Measurements from ENCODE around the gene USP3. TPM values are rescaled to one million over a fixed set of nuclear protein-coding genes. Genes with fewer than 3 reads are reported as not detected.
"Not testable (repeated sequence)": the region's sequence is repeated elsewhere in the genome, so short reads cannot be mapped to it uniquely, and the experiment has no call there.

The USP3 gene
- total and polyA plus RNA-seq, 3 donors from 2014 or later, result 23.2 to 43.1 (median 38.5) TPM

DNA sequence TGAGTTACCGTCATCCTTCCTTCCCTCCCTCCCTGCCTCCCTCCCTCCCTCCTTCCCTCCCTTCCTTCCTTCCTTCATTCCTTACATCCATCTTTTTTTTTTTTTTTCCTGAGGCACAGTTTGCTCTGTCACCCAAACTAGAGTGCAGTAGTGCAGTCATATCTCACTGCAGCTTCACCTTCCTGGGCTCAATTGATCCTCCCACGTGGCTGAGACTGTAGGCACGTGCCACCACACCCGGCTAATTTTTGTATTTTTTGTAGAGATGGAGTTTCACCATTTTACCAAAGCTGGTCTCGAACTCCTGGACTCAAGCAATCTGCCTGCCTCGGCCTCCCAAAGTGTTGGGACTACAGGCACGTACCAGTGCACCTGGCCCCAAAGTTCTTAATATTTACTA lies 25.8 kb downstream of the USP3 start:
- intact Hi-C loops (cut with DNase I; ENCODE audit: low total_unique reads), result no loop called here
- H3K4me1 ChIP-seq, result no peaks in the 10 kb centered on the region
- no peaks in the 10 kb centered on the region for H3K27me3 ChIP-seq
- 83 to 85% methylated on average over 7 of the region's 7 CpGs for WGBS, 2 donors
- TF ChIP-seq, protein P1, sequence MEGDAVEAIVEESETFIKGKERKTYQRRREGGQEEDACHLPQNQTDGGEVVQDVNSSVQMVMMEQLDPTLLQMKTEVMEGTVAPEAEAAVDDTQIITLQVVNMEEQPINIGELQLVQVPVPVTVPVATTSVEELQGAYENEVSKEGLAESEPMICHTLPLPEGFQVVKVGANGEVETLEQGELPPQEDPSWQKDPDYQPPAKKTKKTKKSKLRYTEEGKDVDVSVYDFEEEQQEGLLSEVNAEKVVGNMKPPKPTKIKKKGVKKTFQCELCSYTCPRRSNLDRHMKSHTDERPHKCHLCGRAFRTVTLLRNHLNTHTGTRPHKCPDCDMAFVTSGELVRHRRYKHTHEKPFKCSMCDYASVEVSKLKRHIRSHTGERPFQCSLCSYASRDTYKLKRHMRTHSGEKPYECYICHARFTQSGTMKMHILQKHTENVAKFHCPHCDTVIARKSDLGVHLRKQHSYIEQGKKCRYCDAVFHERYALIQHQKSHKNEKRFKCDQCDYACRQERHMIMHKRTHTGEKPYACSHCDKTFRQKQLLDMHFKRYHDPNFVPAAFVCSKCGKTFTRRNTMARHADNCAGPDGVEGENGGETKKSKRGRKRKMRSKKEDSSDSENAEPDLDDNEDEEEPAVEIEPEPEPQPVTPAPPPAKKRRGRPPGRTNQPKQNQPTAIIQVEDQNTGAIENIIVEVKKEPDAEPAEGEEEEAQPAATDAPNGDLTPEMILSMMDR (IDR thresholded peaks at IDR 0.05), result no peak
- TF ChIP-seq POLR2A (IDR thresholded peaks at IDR 0.05), result no peak
- no peak overlapping the region for H3K27ac ChIP-seq
- H3K36me3 ChIP-seq (ENCODE audit: low read depth, missing control alignments), result no peaks in the 10 kb centered on the region
- no peak for DNase-seq
- no peaks in the 10 kb centered on the region for H3K9me3 ChIP-seq
- H3K4me3 ChIP-seq, result no peak overlapping the region

DNA sequence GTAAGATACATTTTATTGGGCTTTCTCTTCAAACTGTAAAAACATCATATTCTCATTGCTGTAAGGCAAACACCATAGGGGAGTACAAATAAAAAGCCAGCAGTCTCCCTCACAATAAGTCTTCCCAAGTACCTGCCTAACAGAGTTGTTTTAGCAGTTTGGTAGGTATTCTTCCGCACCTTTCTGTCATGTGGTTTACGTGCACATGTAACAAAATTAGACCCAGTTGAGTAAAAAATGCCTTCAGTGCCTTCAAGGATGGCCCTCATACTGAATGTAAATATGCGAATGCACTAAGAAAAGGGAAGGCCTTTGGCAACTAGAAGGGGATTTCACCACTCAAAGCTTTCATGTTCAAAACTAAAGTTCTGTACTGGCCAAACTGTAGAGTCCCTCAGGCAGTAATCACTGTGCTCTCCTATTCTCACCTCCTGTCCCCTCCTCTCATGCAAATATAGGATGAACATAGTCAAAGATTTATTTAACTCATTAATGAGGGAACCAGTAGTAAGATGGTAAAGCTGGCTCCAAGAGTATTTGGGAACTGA lies 26.4 kb downstream of the USP3 start:
- intact Hi-C loops (cut with DNase I; ENCODE audit: low total_unique reads), result no loop called here
- TF ChIP-seq POLR2A (IDR thresholded peaks at IDR 0.05), result no peak
- TF ChIP-seq, protein P1 (IDR thresholded peaks at IDR 0.05), result no peak
- WGBS, 2 donors, result 89 to 92% methylated on average over 3 of the region's 3 CpGs
- Histone ChIP-seq H3K27ac (no peak overlapping the region), H3K36me3 (ENCODE audit: low read depth, missing control alignments) (no peaks in the 10 kb centered on the region), H3K4me3 (no peak overlapping the region), H3K9me3 (no peaks in the 10 kb centered on the region), H3K27me3 (no peaks in the 10 kb centered on the region), H3K4me1 (no peaks in the 10 kb centered on the region)
- DNase-seq, result no peak

DNA sequence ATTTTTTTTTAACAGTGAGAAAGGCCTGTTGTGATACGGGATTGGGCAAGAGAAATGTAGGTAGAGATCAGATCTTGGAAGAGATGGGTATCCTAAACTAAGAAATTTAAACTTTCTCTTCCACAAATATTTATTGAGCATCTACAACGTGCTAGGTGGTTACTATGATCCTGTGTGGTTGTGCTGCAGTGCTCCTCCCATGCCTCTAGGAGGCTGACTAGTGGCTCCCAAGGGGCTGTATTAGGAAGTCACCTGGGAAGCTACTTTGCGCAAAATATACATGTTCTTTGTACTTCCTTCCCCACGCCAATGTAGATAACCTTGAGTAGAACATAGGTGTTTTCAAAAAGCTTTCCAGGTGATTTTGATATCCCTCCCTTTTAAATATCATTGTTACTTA lies 27.2 kb downstream of the USP3 start:
- no peaks in the 10 kb centered on the region for H3K4me1 ChIP-seq
- no peak for DNase-seq
- H3K36me3 ChIP-seq (ENCODE audit: low read depth, missing control alignments), result no peaks in the 10 kb centered on the region
- H3K27me3 ChIP-seq, result no peaks in the 10 kb centered on the region
- intact Hi-C loops (cut with DNase I; ENCODE audit: low total_unique reads), result no loop called here
- no peak overlapping the region for H3K4me3 ChIP-seq
- H3K27ac ChIP-seq, result no peak overlapping the region
- H3K9me3 ChIP-seq, result no peaks in the 10 kb centered on the region
- TF ChIP-seq, protein P1 (IDR thresholded peaks at IDR 0.05), result no peak
- TF ChIP-seq POLR2A (IDR thresholded peaks at IDR 0.05), result no peak
- 93 to 97% methylated on average over 4 of the region's 4 CpGs for WGBS, 2 donors

- intact Hi-C loops (cut with DNase I; ENCODE audit: low total_unique reads), result no loop called here
- H3K27me3 ChIP-seq, result no peaks in the 10 kb centered on the region
- no peak overlapping the region for H3K4me3 ChIP-seq
- WGBS, 2 donors, result 87 to 93% methylated on average over 5 of the region's 5 CpGs
- no peaks in the 10 kb centered on the region for H3K36me3 ChIP-seq (ENCODE audit: low read depth, missing control alignments)
- H3K9me3 ChIP-seq, result no peaks in the 10 kb centered on the region
- no peak overlapping the region for H3K27ac ChIP-seq
- TF ChIP-seq, protein P1 (IDR thresholded peaks at IDR 0.05), result no peak
- TF ChIP-seq POLR2A (IDR thresholded peaks at IDR 0.05), result no peak
- H3K4me1 ChIP-seq, result no peaks in the 10 kb centered on the region
- no peak for DNase-seq
Measured at GRCh38 chr15:63532307-63532744, 27.9 kb downstream of the USP3 start.

DNA sequence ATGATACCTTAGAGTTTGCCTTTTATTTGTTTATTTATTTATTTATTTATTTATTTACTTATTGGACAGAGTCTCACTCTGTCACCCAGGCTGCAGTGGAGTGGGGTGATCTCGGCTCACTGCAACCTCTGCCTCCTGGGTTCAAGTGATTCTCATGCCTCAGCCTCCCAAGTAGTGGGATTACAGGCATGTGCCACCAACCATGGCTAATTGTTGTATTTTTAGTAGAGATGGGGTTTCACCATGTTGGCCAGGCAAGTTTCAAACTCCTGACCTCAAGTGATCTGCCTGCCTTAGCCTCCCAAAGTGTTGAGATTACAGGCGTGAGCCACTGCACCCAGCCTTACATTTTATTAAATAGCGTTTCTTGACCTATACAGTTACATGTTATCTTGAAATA lies 30.5 kb downstream of the USP3 start:
- H3K9me3 ChIP-seq, result not testable (repeated sequence)

More for the DNA sequence above, 30.5 kb downstream of the USP3 start:
- intact Hi-C loops (cut with DNase I; ENCODE audit: low total_unique reads); H3K27ac ChIP-seq; H3K36me3 ChIP-seq (ENCODE audit: low read depth, missing control alignments); H3K4me3 ChIP-seq; DNase-seq; H3K27me3 ChIP-seq; H3K4me1 ChIP-seq: not testable (repeated sequence)
- WGBS, 2 donors, result 91 to 93% methylated on average over 3 of the region's 3 CpGs

Data from testis (tissue), 3 donors.